Astrocyte (in vitro differentiated cells and primary cell): Measurements from ENCODE around the gene SWT1. TPM values are rescaled to one million over a fixed set of nuclear protein-coding genes. Genes with fewer than 3 reads are reported as not detected.

Experiments used
- DNase-seq: peaks from one replicate; pipeline ENCODE4 v3.0.0-alpha.2; 2010; ENCODE audit warnings: low read depth
- FAIRE-seq: peaks from 2 replicates; lab custom pipeline; 2011; peaks lifted over from hg19 to GRCh38; lab: Jason Lieb, UNC
- H2AFZ ChIP-seq: 2 replicates; pipeline ENCODE4 v1.6.0; 2012; ENCODE audit warnings: low read depth, low read length, inconsistent platforms
- H3K27ac ChIP-seq: 2 replicates; pipeline ENCODE4 v1.5.1; 2011; ENCODE audit warnings: low read depth, low read length, inconsistent platforms
- H3K27me3 ChIP-seq: 2 replicates; pipeline ENCODE4 v1.6.0; 2011; ENCODE audit warnings: low read length, inconsistent platforms; ENCODE audit not compliant: insufficient read depth
- H3K36me3 ChIP-seq: 2 replicates; pipeline ENCODE4 v1.5.1; 2011; ENCODE audit warnings: low read length, inconsistent platforms; ENCODE audit not compliant: insufficient read depth
- H3K4me1 ChIP-seq: 2 replicates; pipeline ENCODE4 v1.5.1; 2011; ENCODE audit warnings: low read length, inconsistent platforms; ENCODE audit not compliant: insufficient read depth
- H3K4me2 ChIP-seq: 2 replicates; pipeline ENCODE4 v1.6.0; 2012; ENCODE audit warnings: low read length, inconsistent platforms
- H3K4me3 ChIP-seq: 2 replicates; pipeline ENCODE4 v1.5.1; 2011; ENCODE audit warnings: low read depth, mild to moderate bottlenecking, low read length, inconsistent platforms; ENCODE audit not compliant: insufficient read depth
- H3K79me2 ChIP-seq: 2 replicates; pipeline ENCODE4 v1.6.0; 2012; ENCODE audit warnings: mild to moderate bottlenecking, low read length, inconsistent platforms; ENCODE audit not compliant: insufficient read depth
- H3K9ac ChIP-seq: 2 replicates; pipeline ENCODE4 v1.6.0; 2012; ENCODE audit warnings: mild to moderate bottlenecking, low read length, inconsistent platforms
- H3K9me3 ChIP-seq: 2 replicates; pipeline ENCODE4 v1.5.1; 2012; ENCODE audit warnings: low read depth, mild to moderate bottlenecking, low read length, inconsistent platforms; ENCODE audit not compliant: insufficient read depth
- H4K20me1 ChIP-seq: 2 replicates; pipeline ENCODE4 v1.6.0; 2012; ENCODE audit warnings: low read length, inconsistent platforms; ENCODE audit not compliant: insufficient read depth
- H3K27ac Mint-ChIP-seq: one replicate; pipeline ENCODE4 v1.8.0; 2021; ENCODE audit warnings: mild to moderate bottlenecking, mixed read lengths; ENCODE audit not compliant: unreplicated experiment
- H3K27me3 Mint-ChIP-seq: one replicate; pipeline ENCODE4 v1.8.0; 2021; ENCODE audit warnings: low read depth, mixed read lengths; ENCODE audit not compliant: unreplicated experiment
- H3K36me3 Mint-ChIP-seq: one replicate; pipeline ENCODE4 v1.8.0; 2021; ENCODE audit warnings: low read depth, mixed read lengths; ENCODE audit not compliant: unreplicated experiment
- H3K4me1 Mint-ChIP-seq: one replicate; pipeline ENCODE4 v1.8.0; 2021; ENCODE audit warnings: low read depth, mixed read lengths; ENCODE audit not compliant: unreplicated experiment
- H3K4me3 Mint-ChIP-seq: one replicate; pipeline ENCODE4 v1.8.0; 2021; ENCODE audit warnings: mild to moderate bottlenecking, moderate library complexity, mixed read lengths; ENCODE audit not compliant: unreplicated experiment
- H3K9me3 Mint-ChIP-seq: one replicate; pipeline ENCODE4 v1.8.0; 2021; ENCODE audit warnings: mild to moderate bottlenecking, mixed read lengths; ENCODE audit not compliant: unreplicated experiment
- EZH2 ChIP-seq: IDR thresholded peaks from 2 replicates; pipeline ENCODE4 v1.6.1; 2012; ENCODE audit warnings: mild to moderate bottlenecking, low read length, inconsistent platforms; ENCODE audit not compliant: insufficient read depth
- total RNA-seq: library from RNA; stranded (reverse); gene quantifications from 2 replicates; pipeline ENCODE4 v1.2.1, GENCODE V29; 2021
- TF ChIP-seq, protein P1 (sequence below): IDR thresholded peaks from 2 replicates; pipeline ENCODE4 v1.5.1; 2011; ENCODE audit warnings: low read depth, mild to moderate bottlenecking, inconsistent platforms, low read length, moderate library complexity; ENCODE audit not compliant: insufficient read depth

The SWT1 gene
- total RNA-seq, 1 donor from 2014 or later: 5.4 TPM

DNA sequence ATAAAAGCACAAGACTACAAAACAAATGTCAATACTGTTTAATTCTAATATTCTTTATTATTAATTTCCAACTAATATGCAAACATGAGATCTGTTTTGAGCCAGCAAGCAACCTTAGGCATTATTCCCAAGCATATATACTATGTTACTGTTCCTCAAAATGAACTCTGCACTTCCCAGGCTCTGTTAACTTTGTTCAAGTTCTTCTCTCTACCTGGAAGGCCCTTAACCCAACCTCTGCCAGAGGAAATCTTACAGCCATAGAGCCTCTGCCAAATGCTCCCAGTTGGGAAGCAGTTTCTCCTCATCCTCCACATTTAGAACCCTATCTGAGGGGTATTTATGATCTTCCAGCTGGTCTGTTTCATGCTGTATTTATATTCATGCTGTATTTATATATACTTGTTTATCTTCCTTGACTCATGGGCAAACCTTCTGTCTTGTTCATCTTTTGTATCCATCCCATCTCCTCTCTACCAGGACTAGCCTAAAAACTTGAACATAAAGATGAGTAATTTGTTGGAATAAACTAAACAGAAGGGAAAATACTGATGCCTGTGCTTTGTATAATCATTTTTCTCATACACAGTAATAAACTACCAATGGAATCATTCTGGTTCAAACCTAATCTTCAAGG, 154.7 kb downstream of the SWT1 start:
- no peaks in the 10 kb centered on the region for H3K9me3 Mint-ChIP-seq
- Histone ChIP-seq H3K79me2 (peaks cover 78% of the 10 kb centered on the region), H3K4me1 (peaks cover 9% of the 10 kb centered on the region), H3K4me2 (peak overlapping the region; percentile 23), H2AFZ (no peak overlapping the region), H3K27ac (no peak overlapping the region), H3K9me3 (no peaks in the 10 kb centered on the region), H3K9ac (no peak overlapping the region), H3K36me3 (peaks cover 37% of the 10 kb centered on the region), H3K27me3 (no peaks in the 10 kb centered on the region), H4K20me1 (peaks cover 66% of the 10 kb centered on the region), H3K4me3 (no peak overlapping the region)
- H3K4me3 Mint-ChIP-seq: peak overlapping the region; percentile 2
- no peak for TF ChIP-seq EZH2
- TF ChIP-seq, protein P1, sequence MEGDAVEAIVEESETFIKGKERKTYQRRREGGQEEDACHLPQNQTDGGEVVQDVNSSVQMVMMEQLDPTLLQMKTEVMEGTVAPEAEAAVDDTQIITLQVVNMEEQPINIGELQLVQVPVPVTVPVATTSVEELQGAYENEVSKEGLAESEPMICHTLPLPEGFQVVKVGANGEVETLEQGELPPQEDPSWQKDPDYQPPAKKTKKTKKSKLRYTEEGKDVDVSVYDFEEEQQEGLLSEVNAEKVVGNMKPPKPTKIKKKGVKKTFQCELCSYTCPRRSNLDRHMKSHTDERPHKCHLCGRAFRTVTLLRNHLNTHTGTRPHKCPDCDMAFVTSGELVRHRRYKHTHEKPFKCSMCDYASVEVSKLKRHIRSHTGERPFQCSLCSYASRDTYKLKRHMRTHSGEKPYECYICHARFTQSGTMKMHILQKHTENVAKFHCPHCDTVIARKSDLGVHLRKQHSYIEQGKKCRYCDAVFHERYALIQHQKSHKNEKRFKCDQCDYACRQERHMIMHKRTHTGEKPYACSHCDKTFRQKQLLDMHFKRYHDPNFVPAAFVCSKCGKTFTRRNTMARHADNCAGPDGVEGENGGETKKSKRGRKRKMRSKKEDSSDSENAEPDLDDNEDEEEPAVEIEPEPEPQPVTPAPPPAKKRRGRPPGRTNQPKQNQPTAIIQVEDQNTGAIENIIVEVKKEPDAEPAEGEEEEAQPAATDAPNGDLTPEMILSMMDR: no peak
- peaks cover 17% of the 10 kb centered on the region for H3K4me1 Mint-ChIP-seq
- FAIRE-seq (no peak), DNase-seq (no peak)
- H3K27ac Mint-ChIP-seq: no peak overlapping the region
- no peaks in the 10 kb centered on the region for H3K27me3 Mint-ChIP-seq
- no peaks in the 10 kb centered on the region for H3K36me3 Mint-ChIP-seq

DNA sequence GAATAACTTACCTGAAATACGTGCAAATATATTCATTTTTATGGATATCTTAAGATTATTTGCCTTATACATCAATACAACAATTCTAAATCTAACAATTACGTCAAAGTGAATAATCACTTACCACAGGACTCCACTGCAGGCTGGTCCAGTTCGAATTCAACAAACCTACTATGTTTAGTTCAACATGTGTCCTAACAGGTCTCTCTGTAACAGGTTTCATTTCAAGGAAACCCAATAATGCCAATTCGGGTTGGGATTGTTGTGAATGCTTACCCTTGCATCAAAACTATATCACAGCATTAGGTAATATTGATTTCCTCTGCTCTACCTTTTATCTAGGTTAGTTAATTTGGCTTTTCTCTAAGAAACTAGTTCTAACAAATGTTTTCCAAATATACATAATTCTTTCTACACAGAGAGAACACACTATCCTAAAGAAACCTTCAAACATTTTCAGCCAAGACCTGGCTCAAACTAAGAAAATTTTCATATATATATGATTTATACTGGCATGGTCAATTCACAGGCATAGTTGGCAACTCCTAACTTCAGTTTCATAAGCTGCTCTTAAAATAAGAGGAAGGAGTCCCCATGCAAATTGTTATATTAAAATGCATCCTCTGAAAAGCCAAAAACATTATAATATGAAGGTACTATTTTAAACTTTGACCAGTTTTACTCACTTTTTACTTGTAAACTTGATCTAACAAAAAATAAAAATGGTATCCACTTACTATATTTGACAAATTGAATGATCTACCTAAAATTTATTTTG, 155.6 kb downstream of the SWT1 start:
- Histone ChIP-seq H3K27ac (no peak overlapping the region), H3K9ac (no peak overlapping the region), H3K27me3 (no peaks in the 10 kb centered on the region), H3K79me2 (peaks cover 81% of the 10 kb centered on the region), H3K4me2 (peak overlapping the region; percentile 82), H3K9me3 (no peaks in the 10 kb centered on the region), H3K4me3 (no peak overlapping the region), H4K20me1 (peaks cover 63% of the 10 kb centered on the region), H2AFZ (no peak overlapping the region), H3K4me1 (peaks cover 11% of the 10 kb centered on the region), H3K36me3 (peaks cover 29% of the 10 kb centered on the region)
- no peak for TF ChIP-seq EZH2
- TF ChIP-seq, protein P1: no peak
- FAIRE-seq (no peak), DNase-seq (no peak)
- Mint-ChIP-seq H3K27ac (peak overlapping the region; percentile 38), H3K36me3 (no peaks in the 10 kb centered on the region), H3K27me3 (no peaks in the 10 kb centered on the region), H3K9me3 (no peaks in the 10 kb centered on the region), H3K4me3 (peak overlapping the region; percentile 93), H3K4me1 (peaks cover 17% of the 10 kb centered on the region)

DNA sequence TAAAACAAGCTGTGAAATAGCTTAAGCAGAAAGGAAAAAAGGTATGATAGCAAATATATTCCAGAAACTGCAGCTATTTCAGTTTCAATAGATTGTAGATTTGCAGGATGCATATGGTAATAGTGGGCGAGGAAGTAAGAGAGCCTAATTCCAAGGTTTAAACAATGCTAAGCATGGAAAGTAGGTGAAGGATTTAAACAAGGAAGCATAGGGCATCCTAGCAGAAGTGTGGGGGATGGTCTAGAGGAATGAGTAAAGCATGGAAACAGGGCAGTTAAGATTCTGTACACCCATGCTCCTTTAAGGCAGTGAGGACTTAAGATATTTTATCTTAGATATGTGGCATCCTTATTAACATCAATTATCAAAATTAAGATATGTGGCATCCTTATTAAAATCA, 157.4 kb downstream of the SWT1 start:
- DNase-seq: no peak
- H3K9me3 ChIP-seq: no peaks in the 10 kb centered on the region
- no peaks in the 10 kb centered on the region for H3K27me3 ChIP-seq
- Mint-ChIP-seq H3K27ac (peak overlapping the region; percentile 51), H3K9me3 (no peaks in the 10 kb centered on the region), H3K36me3 (no peaks in the 10 kb centered on the region), H3K4me3 (peak overlapping the region; percentile 93), H3K4me1 (peaks cover 23% of the 10 kb centered on the region), H3K27me3 (no peaks in the 10 kb centered on the region)
- H3K4me2 ChIP-seq: peak overlapping the region; percentile 82
- peak overlapping the region; percentile 98 for H3K9ac ChIP-seq
- H3K4me1 ChIP-seq: peaks cover 19% of the 10 kb centered on the region
- H3K4me3 ChIP-seq: peak overlapping the region; percentile 85
- peaks cover 12% of the 10 kb centered on the region for H3K36me3 ChIP-seq
- H2AFZ ChIP-seq: no peak overlapping the region
- H3K79me2 ChIP-seq: peaks cover 74% of the 10 kb centered on the region
- TF ChIP-seq, protein P1: no peak
- no peak for TF ChIP-seq EZH2
- H4K20me1 ChIP-seq: peaks cover 55% of the 10 kb centered on the region
- FAIRE-seq: no peak
- H3K27ac ChIP-seq: no peak overlapping the region
